GM19467 (cell line): ENCODE results near the gene TEN1.
"Not testable (repeated sequence)": the region's sequence is repeated elsewhere in the genome, so short reads cannot be mapped to it uniquely, and the experiment has no call there.

Experiments used
- ATAC-seq: cut with Tn5 transposase; IDR thresholded peaks from one replicate; pipeline ENCODE4 v1.9.1; 2021; ENCODE audit warnings: mild to moderate bottlenecking, moderate library complexity; ENCODE audit not compliant: unreplicated experiment

Gene TEN1

GRCh38 chr17:75978938-75979704, at the start of gene TEN1, which contains the start of gene ACOX1:
Gene TEN1, plus strand, starts transcription at chr17:75979240. Its CDS starts 6,953 bp downstream, at chr17:75986193.
Gene ACOX1, minus strand, starts transcription at chr17:75979166. Its CDS starts 93 bp downstream, at chr17:75979073.
- peak; percentile 82 for ATAC-seq

GRCh38 chr17:75931062-75931461, 48.0 kb upstream of the TEN1 start:
- no peak for ATAC-seq

GRCh38 chr17:75932852-75933251, 46.2 kb upstream of the TEN1 start:
- ATAC-seq: no peak

GRCh38 chr17:75933808-75934207, 45.2 kb upstream of the TEN1 start:
- ATAC-seq: no peak

GRCh38 chr17:75937652-75938051, 41.4 kb upstream of the TEN1 start:
- ATAC-seq: no peak

- peak; percentile 90 for ATAC-seq
Observed at GRCh38 chr17:75940727-75941441, 38.2 kb upstream of the TEN1 start, which contains the start of gene FBF1. Gene FBF1, minus strand, starts transcription at chr17:75941042. Its CDS starts 2,893 bp downstream, at chr17:75938149.

- no peak for ATAC-seq
Observed at GRCh38 chr17:75941442-75941819, 37.6 kb upstream of the TEN1 start.

- no peak for ATAC-seq
Observed at GRCh38 chr17:75942473-75942872, 36.6 kb upstream of the TEN1 start.

- ATAC-seq: no peak
Observed at GRCh38 chr17:75943491-75943890, 35.5 kb upstream of the TEN1 start.

GRCh38 chr17:75945211-75945610, 33.8 kb upstream of the TEN1 start:
- ATAC-seq: no peak

- ATAC-seq: no peak
Observed at GRCh38 chr17:75950421-75950820, 28.6 kb upstream of the TEN1 start.

GRCh38 chr17:75950855-75951554, 28.0 kb upstream of the TEN1 start:
- no peak for ATAC-seq

GRCh38 chr17:75959051-75959838, 19.8 kb upstream of the TEN1 start:
- no peak for ATAC-seq

- no peak for ATAC-seq
Observed at GRCh38 chr17:75959839-75960511, 19.1 kb upstream of the TEN1 start.

GRCh38 chr17:75965468-75965867, 13.6 kb upstream of the TEN1 start:
- no peak for ATAC-seq

GRCh38 chr17:75969044-75969443, 10.0 kb upstream of the TEN1 start:
- ATAC-seq: not testable (repeated sequence)

GRCh38 chr17:75970011-75970523, 9.0 kb upstream of the TEN1 start:
- ATAC-seq: no peak

- no peak for ATAC-seq
Observed at GRCh38 chr17:75970626-75971025, 8.4 kb upstream of the TEN1 start.

- not testable (repeated sequence) for ATAC-seq
Observed at GRCh38 chr17:75975187-75975586, 3.9 kb upstream of the TEN1 start.

- no peak for ATAC-seq
Observed at GRCh38 chr17:75975757-75976174, 3.3 kb upstream of the TEN1 start.
